Activated naive CD4-positive, alpha-beta T cell treated with anti-CD3 and anti-CD28 coated beads, Interleukin-2, amount 50 U/mL, for 24 hours (primary cell): ENCODE measurements around the gene C1QL2.

Experiments used
- H3K27ac Mint-ChIP-seq: one replicate; pipeline ENCODE4 v1.8.0; 2021; ENCODE audit warnings: mild to moderate bottlenecking, mixed read lengths
- H3K27me3 Mint-ChIP-seq: one replicate; pipeline ENCODE4 v1.8.0; 2021; ENCODE audit warnings: mixed read lengths
- H3K36me3 Mint-ChIP-seq: one replicate; pipeline ENCODE4 v1.8.0; 2021; ENCODE audit warnings: mixed read lengths
- H3K4me1 Mint-ChIP-seq: one replicate; pipeline ENCODE4 v1.8.0; 2021; ENCODE audit warnings: mixed read lengths
- H3K4me3 Mint-ChIP-seq: one replicate; pipeline ENCODE4 v1.8.0; 2021; ENCODE audit warnings: mild to moderate bottlenecking, mixed read lengths
- H3K9me3 Mint-ChIP-seq: one replicate; pipeline ENCODE4 v1.8.0; 2021; ENCODE audit warnings: mixed read lengths

C1QL2 gene

DNA sequence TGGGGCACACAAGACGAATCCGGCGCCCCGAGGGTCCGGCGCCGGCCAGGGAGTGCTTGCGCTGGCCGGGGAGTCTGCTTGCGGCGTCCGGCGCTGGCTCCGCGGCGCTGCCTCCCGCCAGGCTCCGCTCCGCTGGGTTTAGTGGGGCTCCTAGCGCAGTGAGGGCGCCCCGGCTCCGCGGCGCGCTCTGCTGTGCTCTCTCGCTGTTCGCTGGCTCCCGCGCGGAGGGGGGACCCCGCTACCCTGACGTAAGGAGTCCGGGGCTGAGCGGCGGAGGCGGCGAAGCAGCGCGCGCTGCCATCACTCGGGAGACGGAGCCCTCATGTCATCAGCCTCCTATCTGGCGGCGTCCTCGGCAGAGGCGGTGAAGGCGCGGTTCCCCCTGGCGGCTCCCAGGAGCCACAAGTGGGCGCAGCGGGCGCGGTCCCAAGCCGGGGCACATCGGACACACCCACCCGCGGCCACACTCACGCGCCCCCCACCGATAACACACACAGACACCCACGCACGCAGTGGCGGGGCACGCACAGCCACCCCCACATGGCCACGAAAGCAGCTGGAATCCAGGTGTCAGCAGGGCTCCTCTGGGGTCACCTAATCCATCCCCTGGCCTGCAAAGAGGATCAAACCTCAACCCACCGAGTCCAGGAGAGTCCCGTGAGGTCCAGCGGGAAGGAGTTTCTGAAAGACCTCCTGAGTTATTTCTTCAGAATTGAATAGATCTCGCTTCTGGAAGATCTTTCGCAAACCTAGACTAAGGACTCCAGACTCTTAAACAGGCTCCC is at the start of gene C1QL2:
C1QL2 (minus strand) TSS at position 189 of the 785 bp plus-strand sequence. CDS start 482 bp downstream, outside the sequence.
- Mint-ChIP-seq H3K27ac (no peak within 1 kb of the TSS), H3K27me3 (peaks cover 44% of the 10 kb centered on the region)

DNA sequence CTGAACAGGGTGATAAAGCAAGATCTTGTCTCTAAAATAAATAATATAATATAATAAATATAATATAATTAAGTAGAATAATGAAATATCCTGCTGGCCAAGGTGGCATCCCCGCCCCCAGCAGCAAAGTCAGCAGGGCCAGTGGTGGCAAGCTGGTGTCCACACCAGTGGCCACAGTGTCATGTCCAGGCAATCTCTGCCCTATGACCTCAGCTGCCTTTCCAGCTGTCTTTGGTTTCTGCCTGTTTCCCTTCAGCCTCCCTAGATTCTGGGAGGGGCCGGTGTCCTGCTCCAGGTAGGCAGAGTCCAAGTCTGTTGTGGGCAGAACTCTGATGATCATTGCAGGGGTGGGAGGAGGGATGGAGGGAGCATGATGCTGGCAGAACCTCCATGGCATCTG is 48.9 kb upstream of the C1QL2 start:
- Mint-ChIP-seq H3K36me3 (no peaks in the 10 kb centered on the region), H3K27me3 (peaks cover 2% of the 10 kb centered on the region), H3K27ac (no peak overlapping the region)

More for the DNA sequence above, at the start of gene C1QL2:
- no peaks in the 10 kb centered on the region for H3K36me3 Mint-ChIP-seq
- no peaks in the 10 kb centered on the region for H3K9me3 Mint-ChIP-seq
- no peak within 1 kb of the TSS for H3K4me3 Mint-ChIP-seq
- H3K4me1 Mint-ChIP-seq, result peaks cover 4% of the 10 kb centered on the region

DNA sequence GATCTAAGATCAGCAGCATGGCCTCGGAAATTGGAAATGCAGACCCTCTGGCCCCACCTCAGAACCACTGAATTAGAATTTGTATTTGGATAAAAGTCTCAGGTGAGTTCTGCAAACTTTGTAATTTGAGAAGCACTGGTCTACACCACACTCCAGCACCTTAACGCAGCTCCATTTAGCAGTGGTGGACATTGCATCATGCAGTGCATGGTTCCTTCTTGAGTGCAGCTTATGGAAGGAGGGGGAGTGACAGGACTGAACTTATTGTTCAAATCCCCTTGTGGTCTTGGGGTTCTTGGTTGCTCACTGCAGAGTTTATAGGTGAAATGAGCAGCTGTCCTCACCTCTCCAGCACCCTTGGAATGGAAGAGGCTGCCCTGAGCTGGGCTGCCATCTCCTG is 47.6 kb upstream of the C1QL2 start:
- Mint-ChIP-seq H3K9me3 (no peaks in the 10 kb centered on the region), H3K4me1 (no peaks in the 10 kb centered on the region), H3K27ac (no peak overlapping the region), H3K36me3 (no peaks in the 10 kb centered on the region), H3K27me3 (peaks cover 2% of the 10 kb centered on the region), H3K4me3 (no peak overlapping the region)

More for the DNA sequence above, 48.9 kb upstream of the C1QL2 start:
- H3K4me1 Mint-ChIP-seq, result no peaks in the 10 kb centered on the region
- no peak overlapping the region for H3K4me3 Mint-ChIP-seq
- no peaks in the 10 kb centered on the region for H3K9me3 Mint-ChIP-seq

DNA sequence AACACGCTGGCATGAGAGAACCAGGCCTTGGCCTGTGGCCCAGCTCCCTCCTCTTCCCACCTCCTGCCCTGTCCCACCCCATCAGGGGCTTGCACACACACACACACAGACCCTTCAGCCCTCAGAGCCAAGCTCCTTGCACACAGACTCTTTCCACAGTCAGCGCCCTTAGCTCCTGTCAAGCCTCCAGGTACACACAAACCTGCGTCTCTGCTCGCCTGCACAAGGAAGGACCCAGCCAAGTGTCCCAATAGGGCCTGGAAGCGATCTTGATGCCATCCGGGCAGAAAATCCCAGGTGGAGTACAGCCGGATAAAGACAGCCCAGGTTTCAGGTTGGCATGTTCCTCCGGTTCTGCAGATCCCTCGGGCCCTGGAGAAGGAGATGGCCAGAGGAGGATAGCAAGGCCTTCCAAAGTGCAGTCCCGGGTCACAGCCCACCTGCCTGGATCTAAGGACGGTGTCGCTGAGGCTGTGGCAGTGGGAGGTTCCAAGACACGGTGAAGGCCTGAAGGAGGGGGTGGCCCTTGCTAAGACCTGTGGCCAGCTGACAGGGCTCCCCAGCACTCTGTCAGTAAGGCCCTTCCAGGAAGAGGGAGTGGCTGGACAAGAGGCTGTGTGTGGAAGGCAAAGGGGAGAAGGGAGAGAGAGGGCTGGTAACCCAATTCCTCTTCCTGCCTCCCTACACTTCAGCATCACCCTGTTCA is 46.6 kb upstream of the C1QL2 start:
- no peaks in the 10 kb centered on the region for H3K4me1 Mint-ChIP-seq
- no peaks in the 10 kb centered on the region for H3K36me3 Mint-ChIP-seq
- no peak overlapping the region for H3K4me3 Mint-ChIP-seq
- peaks cover 2% of the 10 kb centered on the region for H3K27me3 Mint-ChIP-seq
- no peaks in the 10 kb centered on the region for H3K9me3 Mint-ChIP-seq
- no peak overlapping the region for H3K27ac Mint-ChIP-seq

DNA sequence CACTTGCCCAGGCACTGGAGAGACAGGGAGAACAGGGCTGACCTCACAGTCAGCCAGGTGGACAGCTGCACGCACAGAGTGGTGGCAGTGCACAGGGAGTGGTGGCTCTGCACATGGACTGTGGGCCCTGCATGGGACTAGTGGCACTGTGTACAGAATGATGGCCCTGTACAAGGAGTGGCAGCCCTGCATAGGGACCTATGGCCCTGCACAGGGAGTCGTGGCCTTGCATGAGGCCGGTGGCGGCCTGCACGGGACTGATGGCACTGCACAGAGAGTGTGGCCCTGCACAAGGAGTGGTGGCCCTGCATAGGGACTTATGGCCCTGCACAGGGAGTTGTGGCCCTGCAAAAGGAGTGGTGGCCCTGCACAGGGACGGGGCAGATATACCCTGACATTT is 46.0 kb upstream of the C1QL2 start:
- no peaks in the 10 kb centered on the region for H3K9me3 Mint-ChIP-seq
- H3K27me3 Mint-ChIP-seq, result peaks cover 2% of the 10 kb centered on the region

DNA sequence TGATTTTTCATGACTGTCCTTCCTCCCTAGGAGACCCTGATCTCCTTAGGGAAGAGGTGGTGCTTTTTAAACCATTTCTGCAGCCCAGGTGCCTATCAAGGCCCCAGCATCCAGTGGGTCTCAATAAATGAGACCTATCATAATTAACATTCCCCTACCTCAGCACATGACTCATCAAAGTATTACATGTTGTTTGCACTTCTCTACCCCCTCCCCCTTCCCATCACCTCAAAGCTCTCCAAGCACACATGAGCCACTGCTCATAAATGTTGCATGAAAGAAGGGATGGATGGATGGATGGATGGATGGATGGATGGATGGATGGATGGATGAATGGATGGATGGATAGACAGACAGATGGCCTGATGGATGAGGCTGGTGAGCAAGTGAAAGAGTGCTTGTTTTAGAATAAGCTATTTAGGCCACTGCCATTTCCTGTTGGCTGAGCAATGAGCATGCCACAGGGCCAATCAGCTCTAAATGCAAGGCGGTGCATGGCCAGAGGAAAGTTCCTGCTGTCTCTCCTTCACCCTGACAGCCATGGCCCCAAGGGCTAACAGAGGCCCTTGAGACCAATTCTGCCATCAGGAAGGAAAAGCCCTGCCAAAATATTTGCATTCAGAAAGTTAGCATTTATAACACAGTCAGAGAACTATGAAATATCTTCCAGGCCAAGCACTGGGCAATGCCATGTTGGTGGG is 44.2 kb upstream of the C1QL2 start:
- Mint-ChIP-seq H3K27me3 (no peaks in the 10 kb centered on the region), H3K4me1 (no peaks in the 10 kb centered on the region), H3K4me3 (no peak overlapping the region), H3K27ac (no peak overlapping the region), H3K36me3 (no peaks in the 10 kb centered on the region), H3K9me3 (no peaks in the 10 kb centered on the region)

More for the DNA sequence above, 46.0 kb upstream of the C1QL2 start:
- H3K27ac Mint-ChIP-seq, result no peak overlapping the region
- H3K4me3 Mint-ChIP-seq, result no peak overlapping the region
- no peaks in the 10 kb centered on the region for H3K4me1 Mint-ChIP-seq
- H3K36me3 Mint-ChIP-seq, result no peaks in the 10 kb centered on the region

DNA sequence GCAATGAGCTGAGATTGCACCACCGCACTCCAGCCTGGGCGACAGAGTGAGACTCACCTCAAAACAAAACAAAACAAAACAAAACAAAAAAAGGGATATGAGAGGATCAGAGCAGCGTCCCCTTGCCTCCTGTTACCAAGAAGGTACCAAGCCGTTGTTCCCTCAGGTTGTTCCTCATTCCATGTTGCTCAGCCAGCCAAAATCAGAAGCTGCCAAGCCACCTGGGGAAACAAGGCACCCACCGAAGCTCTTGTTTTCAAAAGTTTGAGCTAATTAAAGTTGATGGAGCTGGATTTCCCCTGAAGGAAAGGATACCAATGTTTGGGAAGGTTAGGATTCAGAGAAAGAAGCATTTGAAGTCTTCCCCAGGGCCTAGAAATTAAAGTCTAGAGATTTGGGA is 43.3 kb upstream of the C1QL2 start:
- no peaks in the 10 kb centered on the region for H3K27me3 Mint-ChIP-seq
- H3K27ac Mint-ChIP-seq, result no peak overlapping the region
- no peaks in the 10 kb centered on the region for H3K9me3 Mint-ChIP-seq
- H3K4me1 Mint-ChIP-seq, result no peaks in the 10 kb centered on the region
- H3K36me3 Mint-ChIP-seq, result no peaks in the 10 kb centered on the region
- no peak overlapping the region for H3K4me3 Mint-ChIP-seq

DNA sequence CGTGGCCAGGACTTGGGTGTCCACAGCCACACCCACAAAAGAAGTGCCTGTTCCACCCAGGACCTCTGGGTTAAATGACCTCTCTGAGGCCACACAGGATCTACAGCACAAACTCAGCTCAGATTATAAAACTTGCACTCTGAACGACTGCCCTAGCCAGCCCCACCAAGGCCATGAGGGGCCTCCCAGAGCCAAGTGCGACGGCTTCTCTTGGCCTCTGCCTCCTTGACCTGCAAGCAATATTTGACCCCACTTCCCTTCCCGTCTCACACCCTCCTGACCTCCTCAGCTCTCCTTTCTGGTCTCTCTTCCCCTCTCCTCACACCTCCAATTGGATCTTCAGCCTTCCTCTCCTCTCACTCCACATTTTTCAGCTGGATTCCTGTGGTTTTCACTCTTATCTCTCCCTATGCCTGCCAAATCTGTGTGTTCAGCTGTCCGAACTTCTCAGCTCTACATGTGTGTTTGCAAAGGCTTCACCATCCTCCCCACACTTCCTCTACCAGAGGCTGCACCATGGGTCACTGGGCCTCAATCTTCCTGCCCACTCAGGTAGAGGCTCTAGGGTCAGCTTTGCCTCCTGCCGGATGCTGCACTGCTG is 39.8 kb upstream of the C1QL2 start:
- H3K9me3 Mint-ChIP-seq, result no peaks in the 10 kb centered on the region
- H3K4me3 Mint-ChIP-seq, result no peak overlapping the region
- no peaks in the 10 kb centered on the region for H3K36me3 Mint-ChIP-seq
- no peaks in the 10 kb centered on the region for H3K4me1 Mint-ChIP-seq
- no peak overlapping the region for H3K27ac Mint-ChIP-seq
- H3K27me3 Mint-ChIP-seq, result peaks cover 2% of the 10 kb centered on the region

DNA sequence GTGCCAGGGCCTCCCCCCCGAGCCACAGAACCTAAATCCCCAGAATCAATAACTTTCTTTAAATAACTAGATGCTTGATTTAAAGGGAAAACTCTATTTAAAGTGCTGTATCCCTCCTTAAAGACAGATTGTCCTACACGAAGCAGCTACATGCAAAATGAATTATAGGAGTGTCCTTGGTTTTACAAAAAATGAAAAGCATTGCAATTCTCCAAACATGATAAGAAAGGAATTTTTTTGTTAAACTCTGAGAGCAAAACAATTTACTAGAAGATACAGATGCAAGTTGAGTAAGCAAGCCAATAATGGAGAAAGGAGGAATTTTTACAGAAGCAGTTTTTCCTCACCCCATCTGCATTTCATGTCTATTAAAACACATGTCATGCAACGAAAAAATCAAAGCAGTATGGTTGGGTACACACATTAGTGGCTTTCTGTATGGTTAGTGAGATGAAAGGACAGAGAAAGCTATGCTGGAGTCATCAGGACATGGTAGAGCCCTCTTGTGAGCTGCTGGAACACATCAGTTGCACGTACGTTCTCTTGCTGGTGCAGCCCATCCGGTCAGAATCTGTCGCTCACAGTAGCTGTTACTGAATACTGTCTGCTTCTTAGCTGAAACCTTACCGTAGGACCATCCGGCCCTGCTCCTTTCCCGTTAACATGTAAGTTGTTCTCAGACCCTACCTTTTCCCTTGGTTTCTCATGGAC is 39.1 kb upstream of the C1QL2 start:
- Mint-ChIP-seq H3K4me1 (no peaks in the 10 kb centered on the region), H3K27ac (no peak overlapping the region), H3K4me3 (no peak overlapping the region), H3K9me3 (no peaks in the 10 kb centered on the region), H3K27me3 (peaks cover 2% of the 10 kb centered on the region), H3K36me3 (no peaks in the 10 kb centered on the region)

DNA sequence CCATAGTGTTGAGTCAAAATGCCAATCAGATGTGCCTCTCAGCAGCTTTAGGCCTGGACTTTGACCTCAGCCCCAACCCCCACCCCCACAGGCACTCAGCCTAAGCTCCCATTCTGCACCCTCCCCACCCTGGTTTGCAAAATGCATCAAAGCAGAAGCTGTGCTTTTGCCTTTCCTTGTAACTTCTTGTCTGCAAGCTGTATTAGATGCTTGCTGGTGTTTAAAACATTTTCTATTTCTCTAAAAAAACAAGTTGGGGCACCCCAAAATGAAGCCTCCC is 38.5 kb upstream of the C1QL2 start:
- H3K9me3 Mint-ChIP-seq, result no peaks in the 10 kb centered on the region
- no peak overlapping the region for H3K27ac Mint-ChIP-seq
- no peak overlapping the region for H3K4me3 Mint-ChIP-seq
- no peaks in the 10 kb centered on the region for H3K36me3 Mint-ChIP-seq
- H3K27me3 Mint-ChIP-seq, result peaks cover 2% of the 10 kb centered on the region
- no peaks in the 10 kb centered on the region for H3K4me1 Mint-ChIP-seq

DNA sequence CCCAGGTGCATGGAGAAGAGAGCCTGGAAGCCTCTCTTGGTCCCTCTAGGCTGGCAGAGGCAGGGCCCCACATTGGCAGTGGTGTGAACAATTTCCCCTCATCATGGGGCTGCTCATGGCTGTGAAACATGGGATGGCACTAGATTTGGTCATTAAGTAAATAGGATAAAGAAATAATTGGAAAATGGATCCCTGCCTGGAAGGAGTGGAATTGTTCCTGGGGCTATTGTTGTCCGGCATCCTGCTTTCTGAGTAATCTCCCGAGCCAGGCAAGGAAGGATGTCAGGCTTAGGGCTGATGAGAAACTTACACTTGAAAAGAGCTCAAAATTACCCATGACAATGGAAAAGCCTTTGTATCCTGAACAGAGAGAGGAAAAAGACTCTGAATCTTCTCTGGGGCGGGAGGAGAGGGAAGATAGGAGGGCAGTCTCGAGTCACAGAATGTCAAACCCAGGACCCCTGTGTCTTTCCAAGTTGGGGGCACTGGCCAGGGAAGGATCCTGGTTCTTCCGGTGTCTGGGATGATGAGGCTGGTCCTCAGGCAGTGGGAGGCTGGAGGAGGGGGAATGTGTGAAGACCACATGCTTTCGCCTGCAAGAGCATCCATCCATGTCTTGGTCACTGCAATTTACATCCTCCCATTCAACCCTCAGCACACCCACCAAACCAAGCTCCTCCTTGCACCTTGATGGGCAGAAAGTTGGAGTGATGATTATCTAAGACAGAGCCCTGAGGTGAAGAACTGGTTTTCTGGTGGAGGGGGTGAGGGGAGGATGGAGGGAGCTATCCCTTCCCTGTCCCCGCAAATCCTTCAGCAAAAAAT is 38.0 kb upstream of the C1QL2 start:
- no peaks in the 10 kb centered on the region for H3K9me3 Mint-ChIP-seq
- peaks cover 3% of the 10 kb centered on the region for H3K27me3 Mint-ChIP-seq
- H3K27ac Mint-ChIP-seq, result no peak overlapping the region

DNA sequence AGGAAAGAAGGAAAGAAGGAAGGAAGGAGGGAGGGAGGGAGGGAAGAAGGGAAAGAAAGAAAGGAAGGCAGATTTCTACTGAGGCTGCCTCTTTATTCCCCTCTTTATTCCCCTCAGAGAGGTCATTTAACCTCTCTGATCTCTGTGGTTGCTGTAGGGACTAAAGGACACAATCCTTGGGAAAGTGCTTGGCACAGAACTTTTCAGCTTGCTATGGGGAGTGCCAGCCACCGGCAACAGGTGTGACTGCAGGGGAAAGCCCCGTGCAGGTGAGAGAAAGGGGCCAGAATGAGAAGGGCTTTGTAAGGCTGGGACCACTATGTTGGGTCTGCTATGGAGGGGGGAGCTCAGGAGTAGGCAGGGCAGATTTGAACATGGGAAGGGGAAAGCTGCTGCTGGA is 37.3 kb upstream of the C1QL2 start:
- Mint-ChIP-seq H3K27me3 (peaks cover 3% of the 10 kb centered on the region), H3K9me3 (no peaks in the 10 kb centered on the region), H3K36me3 (no peaks in the 10 kb centered on the region), H3K4me3 (no peak overlapping the region), H3K27ac (no peak overlapping the region), H3K4me1 (no peaks in the 10 kb centered on the region)

More for the DNA sequence above, 38.0 kb upstream of the C1QL2 start:
- Mint-ChIP-seq H3K4me1 (no peaks in the 10 kb centered on the region), H3K36me3 (no peaks in the 10 kb centered on the region), H3K4me3 (no peak overlapping the region)

DNA sequence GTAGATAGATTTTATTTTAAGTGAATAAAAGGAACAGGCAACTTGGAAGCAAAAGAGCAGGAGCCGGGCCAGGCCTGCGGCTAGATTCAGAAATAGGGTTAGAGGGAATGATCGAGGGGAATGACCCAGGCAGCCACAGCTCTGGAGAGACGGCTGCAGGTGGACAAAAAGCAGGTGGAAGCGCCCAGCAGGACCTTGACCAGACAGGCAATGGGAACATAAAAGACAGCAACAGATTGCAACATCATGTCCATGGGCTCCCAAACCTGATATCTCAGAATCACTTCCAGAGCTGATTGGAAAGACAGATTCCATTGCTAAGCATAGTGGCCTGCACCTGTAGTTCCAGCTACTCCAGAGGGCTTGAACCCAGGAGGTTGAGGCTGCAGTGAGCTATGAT is 36.5 kb upstream of the C1QL2 start:
- Mint-ChIP-seq H3K4me3 (no peak overlapping the region), H3K36me3 (no peaks in the 10 kb centered on the region), H3K27ac (no peak overlapping the region), H3K27me3 (peaks cover 4% of the 10 kb centered on the region), H3K4me1 (no peaks in the 10 kb centered on the region), H3K9me3 (no peaks in the 10 kb centered on the region)

DNA sequence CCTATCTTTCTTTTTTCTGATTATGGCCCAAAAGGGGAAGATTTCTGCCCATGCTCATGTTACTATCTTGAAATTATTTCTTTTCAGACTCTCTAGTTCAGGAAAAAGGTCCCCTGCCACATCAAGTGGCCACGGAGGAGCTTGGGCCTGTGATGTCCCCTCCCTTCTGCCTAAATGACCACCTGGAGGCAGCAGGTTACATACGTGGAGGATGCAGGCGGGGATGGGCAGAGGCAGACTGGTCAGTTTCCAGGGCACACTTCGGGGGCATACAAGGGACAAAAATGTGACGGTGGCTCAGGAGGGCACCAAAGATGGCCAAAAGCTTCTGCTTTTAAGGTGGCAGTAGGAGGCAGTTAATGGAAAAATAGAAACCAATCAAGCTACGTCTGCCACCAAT is 34.3 kb upstream of the C1QL2 start:
- Mint-ChIP-seq H3K9me3 (no peaks in the 10 kb centered on the region), H3K27ac (no peak overlapping the region), H3K4me1 (no peaks in the 10 kb centered on the region), H3K36me3 (no peaks in the 10 kb centered on the region), H3K27me3 (peaks cover 4% of the 10 kb centered on the region), H3K4me3 (no peak overlapping the region)
